Measurements from ENCODE around the gene ST13. TPM values are rescaled to one million over a fixed set of nuclear protein-coding genes. Genes with fewer than 3 reads are reported as not detected.

The ST13 gene
- total RNA-seq, 1 experiment from 2014 or later: 385 TPM

- POLR2A ChIA-PET: no interaction called here
- H3K27ac Mint-ChIP-seq (ENCODE audit: unreplicated experiment): no peak overlapping the region
- H3K4me1 Mint-ChIP-seq (ENCODE audit: low read depth, unreplicated experiment): no peaks in the 10 kb centered on the region
- CTCF ChIA-PET: no interaction called here
- Histone ChIP-seq H3K36me3 (ENCODE audit: control insufficient read depth, insufficient read depth, low read length) (no peaks in the 10 kb centered on the region), H3K4me1 (no peaks in the 10 kb centered on the region), H3K27me3 (replicated peaks; ENCODE audit: control insufficient read depth, insufficient read depth, low read length) (no peaks in the 10 kb centered on the region), H3K4me3 (ENCODE audit: low read depth, low read length) (no peak overlapping the region), H3K9me3 (no peaks in the 10 kb centered on the region)
- no peak for DNase-seq
- H3K27me3 Mint-ChIP-seq (ENCODE audit: insufficient read depth, unreplicated experiment): no peaks in the 10 kb centered on the region
- intact Hi-C loops (cut with micrococcal nuclease; ENCODE audit: unreplicated experiment): no loop called here
- BruUV-seq (replicated peaks): no TSS peak
- TF ChIP-seq CTCF (IDR thresholded peaks at IDR 0.05; ENCODE audit: insufficient read depth in 1 of 2, low read depth in 1 of 2, low read length in 1 of 2, severe bottlenecking in 1 of 2, unreplicated experiment in 1 of 2): no peak
- H3K9me3 Mint-ChIP-seq (ENCODE audit: unreplicated experiment): no peaks in the 10 kb centered on the region
- no peak overlapping the region for H3K4me3 Mint-ChIP-seq (ENCODE audit: unreplicated experiment)
- H3K36me3 Mint-ChIP-seq (ENCODE audit: insufficient read depth, unreplicated experiment): peaks cover 19% of the 10 kb centered on the region
Measured at GRCh38 chr22:40797427-40797826, 59.0 kb downstream of the ST13 start.

DNA sequence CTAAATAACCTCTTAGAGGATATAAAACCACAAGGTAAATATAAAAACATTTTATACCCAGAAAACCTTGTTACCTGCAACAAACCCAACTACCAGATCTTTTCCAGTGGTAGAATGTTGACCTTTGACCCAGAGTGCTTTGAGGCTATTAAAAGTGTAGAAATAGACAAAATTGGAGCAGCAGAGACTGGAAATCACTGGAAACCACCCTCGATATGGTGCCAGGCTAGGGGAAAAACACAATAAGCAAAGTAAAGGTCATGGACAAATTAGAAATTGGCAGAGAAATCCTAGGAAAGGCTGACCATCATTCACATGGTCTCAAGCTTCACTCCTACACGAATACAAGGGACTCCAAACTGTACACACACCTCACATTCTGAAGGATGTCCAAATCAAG, 64.0 kb downstream of the ST13 start:
- Mint-ChIP-seq H3K36me3 (ENCODE audit: insufficient read depth, unreplicated experiment) (peaks cover 40% of the 10 kb centered on the region), H3K4me3 (ENCODE audit: unreplicated experiment) (no peak overlapping the region), H3K27ac (ENCODE audit: unreplicated experiment) (no peak overlapping the region), H3K9me3 (ENCODE audit: unreplicated experiment) (no peaks in the 10 kb centered on the region), H3K4me1 (ENCODE audit: low read depth, unreplicated experiment) (no peaks in the 10 kb centered on the region), H3K27me3 (ENCODE audit: insufficient read depth, unreplicated experiment) (no peaks in the 10 kb centered on the region)
- ChIA-PET CTCF (interaction anchor here (1.4 kb wide), 1 partner anchor 110 kb away, joined by 3 read pairs; no protein-coding TSS in a partner anchor), POLR2A (no interaction called here)
- no peaks in the 10 kb centered on the region for H3K4me1 ChIP-seq
- DNase-seq: no peak
- H3K4me3 ChIP-seq (ENCODE audit: low read depth, low read length): no peak overlapping the region
- H3K36me3 ChIP-seq (ENCODE audit: control insufficient read depth, insufficient read depth, low read length): no peaks in the 10 kb centered on the region
- H3K9me3 ChIP-seq: no peaks in the 10 kb centered on the region
- TF ChIP-seq CTCF (IDR thresholded peaks at IDR 0.05; ENCODE audit: insufficient read depth in 1 of 2, low read depth in 1 of 2, low read length in 1 of 2, severe bottlenecking in 1 of 2, unreplicated experiment in 1 of 2): no peak
- no peaks in the 10 kb centered on the region for H3K27me3 ChIP-seq (replicated peaks; ENCODE audit: control insufficient read depth, insufficient read depth, low read length)
- intact Hi-C loops (cut with micrococcal nuclease; ENCODE audit: unreplicated experiment): no loop called here
- BruUV-seq (replicated peaks): no TSS peak

GRCh38 chr22:40791241-40791640, 65.2 kb downstream of the ST13 start:
- Histone ChIP-seq H3K4me3 (ENCODE audit: low read depth, low read length) (no peak overlapping the region), H3K27me3 (replicated peaks; ENCODE audit: control insufficient read depth, insufficient read depth, low read length) (no peaks in the 10 kb centered on the region), H3K36me3 (ENCODE audit: control insufficient read depth, insufficient read depth, low read length) (no peaks in the 10 kb centered on the region), H3K9me3 (no peaks in the 10 kb centered on the region), H3K4me1 (no peaks in the 10 kb centered on the region)
- CTCF ChIA-PET: no interaction called here
- Mint-ChIP-seq H3K36me3 (ENCODE audit: insufficient read depth, unreplicated experiment) (peaks cover 36% of the 10 kb centered on the region), H3K4me3 (ENCODE audit: unreplicated experiment) (no peak overlapping the region), H3K27me3 (ENCODE audit: insufficient read depth, unreplicated experiment) (no peaks in the 10 kb centered on the region), H3K27ac (ENCODE audit: unreplicated experiment) (no peak overlapping the region), H3K9me3 (ENCODE audit: unreplicated experiment) (no peaks in the 10 kb centered on the region), H3K4me1 (ENCODE audit: low read depth, unreplicated experiment) (no peaks in the 10 kb centered on the region)
- DNase-seq: no peak
- POLR2A ChIA-PET: no interaction called here
- intact Hi-C loops (cut with micrococcal nuclease; ENCODE audit: unreplicated experiment): no loop called here
- no peak for TF ChIP-seq CTCF (IDR thresholded peaks at IDR 0.05; ENCODE audit: insufficient read depth in 1 of 2, low read depth in 1 of 2, low read length in 1 of 2, severe bottlenecking in 1 of 2, unreplicated experiment in 1 of 2)
- no TSS peak for BruUV-seq (replicated peaks)
